Activated CD8-positive, alpha-beta memory T cell treated with anti-CD3 and anti-CD28 coated beads, Interleukin-2, amount 50 U/mL, for 4 hours (primary cell): ENCODE results near the gene SERPINE3.

ENCODE experiments used
- DNase-seq: peaks from one replicate; pipeline ENCODE4 v3.0.0-alpha.2; 2020

The SERPINE3 gene

GRCh38 chr13:51329606-51330005, 9.9 kb upstream of the SERPINE3 start:
- DNase-seq: no peak

DNA sequence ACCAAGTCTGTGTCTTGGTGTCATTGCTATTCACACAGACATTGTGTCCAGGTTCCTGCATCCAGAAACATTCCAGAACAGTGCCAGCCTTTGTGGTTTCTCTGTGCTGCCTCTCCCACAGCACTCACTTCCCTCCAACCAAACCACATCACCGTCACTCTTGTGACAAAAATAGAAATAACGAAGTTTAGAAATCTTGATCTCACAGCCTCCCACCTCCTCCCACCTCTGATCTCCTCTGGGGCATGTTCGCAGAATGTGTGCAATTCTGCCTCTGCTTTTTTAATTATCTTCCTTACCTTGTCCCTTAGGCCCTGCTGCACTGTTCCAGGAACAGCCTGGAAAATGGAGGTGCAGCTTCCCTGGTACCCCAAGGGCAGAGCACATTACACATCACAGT, 8.7 kb upstream of the SERPINE3 start:
- no peak for DNase-seq

DNA sequence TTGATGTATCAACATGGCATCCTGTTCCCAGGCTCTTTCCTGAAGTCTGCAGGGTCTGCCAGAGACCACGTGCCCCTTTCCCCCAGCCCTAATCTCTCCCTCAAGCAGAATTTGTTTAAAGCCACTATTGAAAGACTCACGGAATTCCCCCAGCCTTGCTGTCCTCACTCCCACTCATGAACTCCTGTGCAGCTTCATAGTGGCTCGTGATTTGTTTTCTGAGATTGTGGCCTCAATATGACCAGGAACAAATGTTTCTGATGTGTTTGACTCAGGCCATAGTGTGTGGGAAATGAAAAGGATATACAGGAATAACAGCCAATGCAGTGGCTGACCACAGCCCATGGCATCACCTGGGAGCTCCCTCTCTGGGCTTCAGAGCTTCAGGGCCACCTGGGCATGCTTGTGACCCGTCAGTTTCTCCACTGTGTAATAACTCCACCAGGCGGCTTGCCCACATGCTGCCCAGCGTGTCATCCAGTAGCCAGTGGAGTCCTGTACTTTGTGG, 8.1 kb upstream of the SERPINE3 start:
- DNase-seq: no peak

GRCh38 chr13:51332566-51333361, 6.7 kb upstream of the SERPINE3 start:
- no peak for DNase-seq

DNA sequence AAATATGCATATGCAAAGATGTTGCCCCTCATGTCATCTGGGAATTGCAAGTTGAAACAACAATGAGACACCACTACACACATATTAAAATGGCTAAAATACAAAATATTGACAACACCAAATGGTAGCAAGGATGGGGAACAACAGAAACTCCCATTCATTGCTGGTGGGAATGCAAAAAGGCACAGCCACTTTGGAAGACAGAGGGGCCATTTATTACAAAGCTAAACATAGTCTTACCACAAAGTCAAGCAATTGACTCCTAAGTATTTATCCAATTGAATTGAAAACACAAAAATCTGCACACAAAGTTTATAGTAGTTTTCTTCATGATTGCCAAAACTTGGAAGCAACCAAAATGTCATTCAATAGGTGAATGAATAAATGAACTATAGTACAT, 6.1 kb upstream of the SERPINE3 start:
- DNase-seq: no peak

DNA sequence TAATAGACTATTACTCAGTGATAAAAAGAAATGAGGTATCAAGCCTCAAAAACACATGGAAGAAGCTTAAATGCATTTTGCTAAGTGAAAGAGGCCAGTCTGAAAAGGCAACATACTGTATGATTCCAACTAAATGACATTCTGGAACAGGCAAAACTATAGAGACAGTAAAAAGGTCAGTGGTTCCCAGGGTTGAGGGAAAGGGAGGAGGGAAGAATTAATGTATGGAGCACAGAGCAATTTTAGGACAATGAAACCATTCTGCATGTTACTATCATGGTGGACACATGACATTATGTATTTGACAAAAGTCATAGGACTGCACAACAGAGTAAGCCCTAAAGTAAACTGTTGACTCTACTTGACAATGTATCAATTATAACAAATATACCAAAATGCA, 5.7 kb upstream of the SERPINE3 start:
- no peak for DNase-seq

- no peak for DNase-seq
These were observed 2.7 kb upstream of the SERPINE3 start for GRCh38 chr13:51336746-51337145.

DNA sequence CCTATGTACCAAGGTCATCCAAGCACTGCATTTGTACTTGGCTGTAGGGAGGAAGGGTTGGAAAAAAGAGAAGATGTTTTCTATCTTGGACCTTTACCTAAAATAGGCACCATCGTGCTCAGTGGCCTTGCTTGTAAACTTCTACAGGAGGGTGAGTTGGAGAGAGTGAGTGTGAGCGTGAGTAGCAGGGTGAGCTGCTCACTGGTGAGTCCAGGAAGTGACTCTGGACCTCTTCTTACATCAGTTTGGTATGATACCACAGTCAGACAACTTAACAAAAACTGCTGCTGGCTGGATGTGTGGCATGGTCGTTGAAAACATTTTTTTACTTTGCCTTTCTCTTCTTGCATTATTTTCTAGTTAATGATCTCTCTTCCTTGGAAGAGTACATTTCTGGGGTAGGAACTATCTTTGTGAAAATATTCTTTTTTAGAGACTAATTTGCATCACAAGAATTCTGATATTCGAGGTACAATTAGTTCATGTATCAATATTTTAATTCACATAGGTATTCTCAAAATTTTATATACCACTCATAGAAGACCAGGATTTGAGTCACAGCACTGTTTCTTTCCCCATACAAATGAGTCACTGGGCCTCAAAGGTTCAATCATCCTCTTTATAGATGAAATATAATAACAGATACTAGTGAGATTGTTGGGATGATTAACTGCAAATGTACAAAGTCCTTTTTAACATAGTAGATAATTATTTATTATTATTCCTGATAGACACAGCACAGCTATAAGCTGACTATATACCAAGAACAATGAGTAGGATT, 651 bp downstream of the SERPINE3 start:
- DNase-seq: no peak

- DNase-seq: no peak
These were observed 1.7 kb downstream of the SERPINE3 start for GRCh38 chr13:51341232-51341631.

DNA sequence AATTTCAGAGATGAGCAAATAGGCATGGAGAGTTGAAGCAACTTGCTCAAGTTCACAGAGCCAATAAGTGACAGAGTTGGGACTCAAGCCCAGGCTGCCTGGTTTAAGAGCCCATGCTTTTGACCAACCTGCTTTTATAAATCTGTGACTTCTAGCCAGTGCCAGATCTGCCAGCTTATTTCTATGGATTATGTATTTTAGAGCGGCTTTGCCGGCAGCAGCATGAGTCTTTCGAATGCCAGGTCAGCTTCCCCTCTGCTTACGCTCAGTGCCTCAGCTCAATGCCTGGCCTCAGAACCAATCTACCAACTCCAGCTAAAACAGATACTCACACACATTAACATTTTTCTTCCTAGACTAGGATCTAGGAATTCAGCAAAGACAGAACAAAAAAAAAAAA, 2.3 kb downstream of the SERPINE3 start:
- no peak for DNase-seq

DNA sequence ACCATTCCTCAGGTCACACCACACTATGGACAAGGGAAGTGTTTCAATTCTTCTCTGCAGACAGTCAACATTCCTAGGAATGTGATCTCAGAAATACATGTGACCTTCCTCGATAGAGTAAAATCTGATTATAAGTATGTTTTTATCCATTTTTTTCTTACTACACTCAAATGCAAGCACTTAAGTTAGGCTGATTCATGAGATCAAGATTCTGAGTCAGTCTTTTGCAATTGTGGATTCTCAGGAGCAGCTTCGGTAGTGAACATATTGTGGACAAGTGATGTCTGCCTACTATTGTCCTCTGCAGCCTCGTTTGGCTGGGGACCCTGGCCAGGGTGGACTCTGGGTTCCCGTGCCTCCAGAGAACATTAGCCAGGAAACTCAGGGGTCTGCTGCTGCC, 3.2 kb downstream of the SERPINE3 start:
- no peak for DNase-seq

GRCh38 chr13:51343475-51343874, 4.0 kb downstream of the SERPINE3 start:
- DNase-seq: no peak

- DNase-seq: no peak
These were observed 6.9 kb downstream of the SERPINE3 start for GRCh38 chr13:51346397-51346796.

DNA sequence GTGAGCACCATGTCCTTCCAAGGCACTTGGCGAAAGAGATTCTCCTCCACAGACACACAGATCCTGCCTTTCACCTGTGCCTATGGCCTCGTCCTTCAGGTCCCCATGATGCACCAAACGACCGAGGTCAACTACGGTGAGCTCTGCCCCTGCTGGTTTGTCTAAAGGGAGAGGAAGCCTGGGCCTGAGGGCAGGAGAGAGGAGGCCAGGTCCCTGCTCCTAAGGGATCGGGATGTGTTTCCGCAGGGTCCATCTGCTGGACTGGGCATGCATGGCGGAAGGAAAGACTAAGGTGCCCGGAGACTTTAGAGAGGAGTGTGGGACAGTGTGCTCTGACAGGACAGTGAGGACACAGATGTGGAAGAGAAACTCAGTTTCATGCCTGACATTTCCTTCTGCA, 7.6 kb downstream of the SERPINE3 start:
- DNase-seq: no peak

DNA sequence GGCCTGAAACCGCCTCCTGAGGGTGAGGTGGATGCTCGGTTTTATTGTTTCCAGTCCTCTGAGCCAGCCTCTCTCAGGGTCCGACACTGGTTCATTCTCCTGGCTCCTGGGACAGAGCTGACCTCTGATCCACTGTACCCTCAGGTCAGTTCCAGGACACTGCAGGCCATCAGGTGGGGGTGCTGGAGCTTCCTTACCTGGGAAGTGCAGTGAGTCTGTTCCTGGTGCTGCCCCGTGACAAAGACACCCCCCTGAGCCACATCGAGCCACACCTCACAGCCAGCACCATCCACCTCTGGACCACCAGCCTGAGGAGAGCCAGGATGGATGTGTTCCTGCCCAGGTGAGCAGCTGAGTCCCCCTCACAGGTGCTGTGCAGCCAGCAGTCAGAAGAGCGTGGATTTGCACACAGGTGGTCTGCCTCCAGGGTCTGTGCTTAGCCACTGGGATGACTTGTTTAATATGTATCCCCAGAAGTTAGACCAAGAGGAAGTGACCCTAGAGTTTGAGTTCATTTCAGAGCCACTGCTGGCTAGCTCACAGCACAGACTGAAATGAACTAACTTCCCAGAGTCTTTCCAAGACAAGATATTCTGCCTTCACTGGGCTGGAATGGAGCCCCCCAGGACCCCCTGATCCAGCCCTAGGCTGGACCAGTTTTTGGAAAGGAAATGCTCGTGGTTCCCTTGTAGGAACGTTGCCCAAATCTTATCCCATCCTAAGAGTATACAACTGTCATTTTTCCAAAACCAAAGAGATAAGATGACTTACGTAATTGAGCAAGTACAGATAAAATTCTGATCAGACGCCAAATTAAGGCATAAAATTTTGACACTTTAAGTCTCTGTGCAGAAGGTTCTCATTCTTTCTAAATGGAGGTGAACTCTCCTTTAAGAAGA, 8.8 kb downstream of the SERPINE3 start:
- DNase-seq: no peak

- DNase-seq: no peak
These were observed 9.5 kb downstream of the SERPINE3 start for GRCh38 chr13:51349016-51349415.

DNA sequence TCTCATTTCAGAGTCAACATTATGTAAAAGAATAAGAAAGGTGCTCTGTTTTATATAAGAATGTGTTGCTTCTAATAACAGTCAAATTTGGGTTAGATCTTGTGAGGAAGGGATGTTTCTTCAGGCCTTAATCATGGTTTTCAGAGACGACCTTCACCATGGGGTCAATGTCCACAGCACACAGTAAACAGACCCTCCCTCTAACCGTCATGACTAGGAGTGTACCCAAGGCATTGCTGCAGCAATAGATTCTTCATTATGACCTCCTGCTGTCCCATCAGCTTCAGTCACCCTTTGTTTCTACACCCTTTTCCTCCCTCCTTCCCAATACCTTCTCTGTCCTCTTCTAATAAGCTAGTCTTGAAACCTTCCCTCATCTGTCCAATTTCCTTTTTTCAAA, 15.7 kb downstream of the SERPINE3 start:
- no peak for DNase-seq

DNA sequence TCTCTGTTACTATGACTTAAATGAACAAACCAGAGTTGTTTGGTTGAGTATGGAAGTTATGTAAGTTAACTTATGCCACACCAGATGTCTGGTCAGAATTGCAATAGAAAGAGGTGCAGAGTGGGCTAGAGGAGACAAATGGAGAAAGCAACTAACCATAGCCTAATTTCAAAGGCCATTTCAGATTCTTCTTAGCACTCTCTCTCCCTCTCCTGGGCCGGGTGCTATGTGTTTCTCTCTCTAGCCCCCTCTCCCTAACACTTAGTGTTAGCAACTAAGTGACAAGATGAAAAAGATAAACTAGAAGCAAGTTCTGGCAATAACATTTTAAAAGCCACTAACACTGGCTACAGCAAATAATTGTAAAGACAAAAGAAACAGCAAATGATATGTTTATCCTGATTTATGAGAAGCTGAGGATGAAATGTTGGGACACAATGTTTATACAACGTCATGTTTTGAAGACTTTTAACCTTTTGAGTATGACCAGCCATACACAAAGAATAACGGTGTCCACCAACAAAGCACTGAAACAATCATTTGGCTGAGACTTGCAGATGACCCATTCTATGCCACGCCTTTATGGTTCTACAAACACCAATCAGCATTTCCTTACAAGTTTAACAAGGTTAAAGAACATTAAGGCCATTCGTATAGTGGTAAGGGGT, 18.6 kb downstream of the SERPINE3 start:
- no peak for DNase-seq

DNA sequence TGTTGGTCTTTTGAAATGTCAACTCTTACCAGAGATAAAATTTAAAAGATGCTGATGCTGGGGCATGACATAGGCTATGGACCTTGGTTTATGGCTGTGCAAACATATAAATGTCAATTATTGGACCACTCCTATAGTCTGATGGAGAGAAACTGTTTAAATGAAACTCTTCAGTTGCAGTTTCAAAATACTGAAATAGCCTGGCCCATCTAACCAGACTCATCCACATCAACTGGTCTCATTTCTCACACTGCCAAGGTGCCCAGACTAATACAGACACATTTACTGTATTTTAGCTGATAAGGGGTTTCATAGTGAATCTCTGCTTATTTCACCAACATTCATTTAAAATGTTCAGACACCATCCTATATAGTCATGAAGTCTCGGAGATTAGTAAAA, 19.9 kb downstream of the SERPINE3 start:
- DNase-seq: no peak

GRCh38 chr13:51360489-51360888, 21.0 kb downstream of the SERPINE3 start:
- DNase-seq: no peak

DNA sequence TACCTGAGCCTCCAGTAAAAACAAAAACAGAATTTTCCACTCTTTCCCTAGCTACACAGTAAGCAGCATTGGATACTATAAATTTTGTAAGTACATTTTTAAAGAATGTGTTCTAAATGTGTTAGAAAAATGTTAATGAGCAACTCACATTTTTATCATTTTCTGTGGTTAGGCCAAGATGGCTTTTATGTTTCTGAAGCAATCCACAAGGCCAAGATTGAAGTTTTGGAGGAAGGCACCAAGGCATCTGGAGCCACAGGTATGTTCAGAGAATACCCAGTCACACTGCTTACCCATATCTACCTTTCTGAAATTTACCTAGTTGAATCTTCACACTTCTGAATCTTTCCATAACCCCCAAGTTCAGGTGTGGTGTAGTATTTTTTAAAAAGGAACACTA, 21.6 kb downstream of the SERPINE3 start:
- no peak for DNase-seq

- no peak for DNase-seq
These were observed 24.1 kb downstream of the SERPINE3 start for GRCh38 chr13:51363625-51364024.
